Type B pancreatic cell (in vitro differentiated cells): ENCODE measurements around the gene SIDT1. TPM values are rescaled to one million over a fixed set of nuclear protein-coding genes. Genes with fewer than 3 reads are reported as not detected.

Experiments used
- DNase-seq: peaks from one replicate; pipeline ENCODE4 v3.0.0; 2021; ENCODE audit warnings: mixed read lengths; ENCODE audit not compliant: unreplicated experiment; ENCODE audit errors: extremely low spot score
- H3K27ac Mint-ChIP-seq: 2 replicates; pipeline ENCODE4 v1.8.0; 2021; ENCODE audit warnings: mild to moderate bottlenecking, mixed read lengths
- H3K27me3 Mint-ChIP-seq: 2 replicates; pipeline ENCODE4 v1.8.0; 2021; ENCODE audit warnings: mixed read lengths
- H3K36me3 Mint-ChIP-seq: 2 replicates; pipeline ENCODE4 v1.8.0; 2021; ENCODE audit warnings: mixed read lengths
- H3K4me1 Mint-ChIP-seq: one replicate; pipeline ENCODE4 v1.8.0; 2021; ENCODE audit warnings: mixed read lengths; ENCODE audit not compliant: unreplicated experiment
- H3K4me3 Mint-ChIP-seq: 2 replicates; pipeline ENCODE4 v1.8.0; 2021; ENCODE audit warnings: mild to moderate bottlenecking, mixed read lengths
- H3K9me3 Mint-ChIP-seq: 2 replicates; pipeline ENCODE4 v1.8.0; 2021; ENCODE audit warnings: mixed read lengths
- CTCF ChIP-seq: fragments of 200-600 bp; sonication (generic); conservative IDR thresholded peaks from 2 replicates; pipeline ENCODE4 v1.5.0; 2021; ENCODE audit warnings: antibody characterized with exemption, mild to moderate bottlenecking
- total RNA-seq: library from RNA; stranded (reverse); gene quantifications from 2 replicates; pipeline ENCODE4 v1.2.1, GENCODE V29; 2021; ENCODE audit warnings: low replicate concordance

The SIDT1 gene
- total RNA-seq, 1 donor from 2014 or later: 0.97 TPM

DNA sequence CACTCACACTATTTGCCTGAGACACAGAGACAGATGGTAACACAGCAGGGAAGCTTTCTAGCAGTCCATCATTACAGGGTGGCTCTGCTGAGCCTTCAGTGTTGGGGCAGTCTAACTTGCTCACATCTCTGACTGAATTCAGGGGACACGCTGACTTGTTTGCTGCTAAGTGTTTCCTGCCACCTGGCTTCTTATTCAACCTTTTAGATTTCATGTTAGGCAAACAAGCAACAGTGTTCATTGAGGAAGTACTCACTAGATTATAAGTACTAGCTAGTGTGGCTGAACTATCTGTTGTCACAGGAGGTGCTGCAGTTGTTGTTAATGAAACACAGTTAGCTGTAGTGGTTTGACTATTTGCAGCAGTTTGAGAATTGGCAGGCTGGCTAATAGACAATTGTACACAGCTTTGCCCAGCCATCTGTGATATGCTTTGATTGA, 126.8 kb downstream of the SIDT1 start:
- no peak for DNase-seq
- peaks cover 7% of the 10 kb centered on the region for H3K9me3 Mint-ChIP-seq
- no peak overlapping the region for H3K27ac Mint-ChIP-seq
- H3K27me3 Mint-ChIP-seq: no peaks in the 10 kb centered on the region
- peaks cover 26% of the 10 kb centered on the region for H3K4me1 Mint-ChIP-seq
- H3K4me3 Mint-ChIP-seq: no peak overlapping the region
- peaks cover 58% of the 10 kb centered on the region for H3K36me3 Mint-ChIP-seq
- no peak for TF ChIP-seq CTCF

DNA sequence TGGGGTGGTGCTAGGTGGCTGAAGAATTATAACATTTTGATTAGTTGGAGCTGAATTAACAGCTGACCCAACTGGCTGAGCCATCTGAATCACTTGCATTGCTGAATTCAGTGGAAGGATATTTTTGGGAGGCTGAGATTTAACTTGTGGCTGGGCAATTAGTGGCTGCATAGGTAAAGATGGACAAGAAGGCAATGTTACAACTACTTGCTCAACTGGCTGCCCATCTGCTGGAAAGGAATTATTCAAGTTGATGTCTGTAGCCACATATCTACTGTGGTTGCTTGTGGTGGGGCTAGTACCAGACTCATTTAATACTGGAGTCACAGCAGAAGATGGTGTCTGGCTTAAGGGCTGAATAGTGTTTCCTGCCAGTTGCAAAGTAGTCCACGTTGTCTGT, 127.6 kb downstream of the SIDT1 start:
- TF ChIP-seq CTCF: no peak
- DNase-seq: no peak
- H3K27ac Mint-ChIP-seq: no peak overlapping the region
- peaks cover 10% of the 10 kb centered on the region for H3K9me3 Mint-ChIP-seq
- H3K36me3 Mint-ChIP-seq: peaks cover 60% of the 10 kb centered on the region
- peaks cover 30% of the 10 kb centered on the region for H3K4me1 Mint-ChIP-seq
- no peak overlapping the region for H3K4me3 Mint-ChIP-seq
- no peaks in the 10 kb centered on the region for H3K27me3 Mint-ChIP-seq

- H3K27me3 Mint-ChIP-seq: no peaks in the 10 kb centered on the region
- no peak overlapping the region for H3K4me3 Mint-ChIP-seq
- DNase-seq: no peak
- H3K36me3 Mint-ChIP-seq: peaks cover 58% of the 10 kb centered on the region
- H3K27ac Mint-ChIP-seq: no peak overlapping the region
- H3K9me3 Mint-ChIP-seq: peaks cover 12% of the 10 kb centered on the region
- no peak for TF ChIP-seq CTCF
- H3K4me1 Mint-ChIP-seq: peaks cover 29% of the 10 kb centered on the region
Observed at GRCh38 chr3:113660458-113660857, 128.1 kb downstream of the SIDT1 start.

- H3K36me3 Mint-ChIP-seq: peaks cover 54% of the 10 kb centered on the region
- no peaks in the 10 kb centered on the region for H3K27me3 Mint-ChIP-seq
- no peak overlapping the region for H3K27ac Mint-ChIP-seq
- H3K4me1 Mint-ChIP-seq: peaks cover 29% of the 10 kb centered on the region
- no peak overlapping the region for H3K4me3 Mint-ChIP-seq
- peaks cover 9% of the 10 kb centered on the region for H3K9me3 Mint-ChIP-seq
- TF ChIP-seq CTCF: no peak
- no peak for DNase-seq
Observed at GRCh38 chr3:113660896-113661295, 128.5 kb downstream of the SIDT1 start.

DNA sequence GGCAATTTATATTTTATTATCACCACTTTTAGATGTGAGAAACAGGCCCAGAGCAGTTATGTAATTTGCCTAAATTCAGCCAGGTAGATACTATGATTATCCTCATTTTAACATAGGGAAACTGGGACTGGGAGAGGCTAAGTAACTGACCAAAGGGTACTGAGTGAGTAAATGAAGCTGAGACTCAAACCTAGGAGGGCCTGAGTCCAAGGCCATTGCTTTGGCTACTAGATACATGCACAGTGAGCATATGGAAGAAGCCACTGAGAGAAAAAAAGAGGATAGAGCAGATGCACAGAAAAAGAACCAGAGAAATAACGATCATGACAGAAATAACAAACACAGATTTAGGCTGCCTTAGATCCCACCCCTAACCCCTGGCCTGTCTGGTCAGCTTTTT, 130.5 kb downstream of the SIDT1 start:
- H3K4me3 Mint-ChIP-seq: peak overlapping the region; percentile 46
- peaks cover 40% of the 10 kb centered on the region for H3K36me3 Mint-ChIP-seq
- peaks cover 32% of the 10 kb centered on the region for H3K4me1 Mint-ChIP-seq
- H3K9me3 Mint-ChIP-seq: peaks cover 5% of the 10 kb centered on the region
- TF ChIP-seq CTCF: no peak
- H3K27ac Mint-ChIP-seq: peak overlapping the region; percentile 69
- no peak for DNase-seq
- H3K27me3 Mint-ChIP-seq: no peaks in the 10 kb centered on the region

- H3K36me3 Mint-ChIP-seq: peaks cover 35% of the 10 kb centered on the region
Observed at GRCh38 chr3:113663324-113663750, 131.0 kb downstream of the SIDT1 start.

More at GRCh38 chr3:113663324-113663750, 131.0 kb downstream of the SIDT1 start:
- peak overlapping the region; percentile 46 for H3K4me3 Mint-ChIP-seq
- no peaks in the 10 kb centered on the region for H3K27me3 Mint-ChIP-seq
- H3K9me3 Mint-ChIP-seq: peaks cover 5% of the 10 kb centered on the region
- no peak for TF ChIP-seq CTCF
- peaks cover 37% of the 10 kb centered on the region for H3K4me1 Mint-ChIP-seq
- H3K27ac Mint-ChIP-seq: peak overlapping the region; percentile 69
- DNase-seq: no peak
